Pancreas (tissue), 10 donors: ENCODE measurements around the gene RRP36. TPM values are rescaled to one million over a fixed set of nuclear protein-coding genes. Genes with fewer than 3 reads are reported as not detected.

ENCODE experiments used
- ATAC-seq, 4 donors: fragments of 200-7000 bp; cut with Tn5 transposase; one replicate each; pipeline versions ENCODE4 v1.8.0 to v1.9.1; 2020; ENCODE audit warnings: mild to moderate bottlenecking in 4 of 4, moderate library complexity in 4 of 4
- DNase-seq, 6 donors: peaks; one replicate each; pipeline ENCODE4 v3.0.0-alpha.2; 2020
- FAIRE-seq: peaks from 2 replicates; lab custom pipeline; 2012; peaks lifted over from hg19 to GRCh38; lab: Jason Lieb, UNC
- H3K27ac ChIP-seq, 4 donors: fragments of 200-600 bp; sonication (generic); 1 replicate in 3 of 4; 2 replicates in 1 of 4; pipeline versions ENCODE4 v1.5.0 to v1.8.0; 2020
- H3K27me3 ChIP-seq, 4 donors: fragments of 200-600 bp; one replicate each; pipeline ENCODE4 v1.8.0; 2021
- H3K36me3 ChIP-seq, 3 donors: fragments of 200-600 bp; sonication (generic) in 1 of 3; one replicate each; pipeline versions ENCODE4 v1.5.0 to v1.8.0; 2020 to 2021
- H3K4me1 ChIP-seq, 3 donors: fragments of 200-600 bp; one replicate each; pipeline ENCODE4 v1.8.0; 2021
- H3K4me3 ChIP-seq, 4 donors: fragments of 200-600 bp; sonication (generic) in 2 of 4; one replicate each; pipeline versions ENCODE4 v1.5.0 to v1.8.0; 2020 to 2021
- H3K9me3 ChIP-seq, 4 donors: fragments of 200-600 bp; one replicate each; pipeline ENCODE4 v1.8.0; 2021
- CTCF ChIP-seq, 4 donors: fragments of 200-600 bp; sonication (generic) in 3 of 4; IDR thresholded peaks; one replicate each; pipeline versions ENCODE4 v1.5.0 to v1.8.0; 2021; ENCODE audit warnings: antibody characterized with exemption in 4 of 4
- WGBS, 2 donors: extraction: QIAGEN DNeasy Blood & Tissue Kit; methylation state at CpG; one replicate each; pipeline ENCODE4 v1.1.7; 2013; 5-methylcytosine and 5-hydroxymethylcytosine counted together
- intact Hi-C, 3 donors: fragments of 100-400 bp; cut with DNase I; formaldehyde crosslinking; loops; one replicate each; pipeline versions ENCODE4 v1.11.1 to v1.14.2; 2022
- polyA plus RNA-seq, 2 donors: library from polyadenylated mRNA; stranded (reverse); fragments of 200-250 nt; gene quantifications; one replicate each; pipeline ENCODE4 v1.2.3, GENCODE V29; 2013
- total RNA-seq, 6 donors: library from RNA; stranded (reverse); fragmentation: NEBNext Ultra II Directional in 4 of 6; extraction: Animal tissue kit (Norgen Biotek cat#: 25700) in 4 of 6; gene quantifications; one replicate each; pipeline versions ENCODE4 v1.2.1 to v1.2.4, GENCODE V29; 2021 to 2023
- donor health status: healthy with polysubstance abuse.
- donor health status: DM: no; HTN: no; CAD: no; lungs with moderate emphysema.
- donor health status: DM: no; HTN: no; CAD: no.
- donor health status: control.
- donor health status: control.
- donor health status: Bipolar disorder and iron deficiency.
- donor health status: DM: yes; HTN: yes; CAD: no.
- donor health status: DM: no; HTN: no; CAD: no.
- donor health status: DM: no; HTN: no; CAD: no.
- donor health status: DM: yes; HTN: yes; CAD: no.

Gene RRP36
- total RNA-seq (10 to 100 TPM; 13.2 to 27.1 (median 22.3) TPM), polyA plus RNA-seq (10 to 100 TPM; 21.2 to 32.9 TPM)

- Histone ChIP-seq H3K27me3 (no peaks in the 10 kb centered on the region), H3K4me1 (peaks cover 0 to 16% (median 3%) of the 10 kb centered on the region in 3 donors), H3K36me3 (peaks cover 0 to 24% (median 8%) of the 10 kb centered on the region in 3 donors), H3K27ac (peak within 1 kb of the TSS; percentile 64 to 79 (median 70)), H3K4me3 (peak within 1 kb of the TSS; percentile 60 to 96 (median 86)), H3K9me3 (no peaks in the 10 kb centered on the region)
- WGBS, 2 donors = 0 to 1% methylated on average over 47 to 56 of the region's 56 CpGs
- TF ChIP-seq CTCF (IDR thresholded peaks at IDR 0.05) = no peak
- no peak for FAIRE-seq
- DNase-seq = peak; percentile 76 to 94 (median 80)
- peak; percentile 92 to 97 (median 94) for ATAC-seq
- intact Hi-C loops = no loop called here
Observed at GRCh38 chr6:43021270-43022047, at the start of gene RRP36. Gene RRP36, plus strand, starts transcription at chr6:43021623. Its CDS starts 32 bp downstream, at chr6:43021655.

- 64 to 77% methylated on average over 3 of the region's 3 CpGs for WGBS, 2 donors
- intact Hi-C loops = no loop called here
- peaks cover 0 to 1% (median 0%) of the 10 kb centered on the region in 3 donors for H3K4me1 ChIP-seq
- FAIRE-seq (no peak), DNase-seq (no peak), ATAC-seq (no peak)
- no peaks in the 10 kb centered on the region for H3K9me3 ChIP-seq
- no peak overlapping the region for H3K4me3 ChIP-seq
- H3K36me3 ChIP-seq = no peaks in the 10 kb centered on the region
- no peaks in the 10 kb centered on the region for H3K27me3 ChIP-seq
- no peak overlapping the region for H3K27ac ChIP-seq
- TF ChIP-seq CTCF (IDR thresholded peaks at IDR 0.05) = no peak
Observed at GRCh38 chr6:42971746-42972327, 49.6 kb upstream of the RRP36 start.

- intact Hi-C loops = no loop called here
- 89 to 95% methylated on average over 3 of the region's 3 CpGs for WGBS, 2 donors
- Histone ChIP-seq H3K36me3 (no peaks in the 10 kb centered on the region), H3K4me3 (no peak overlapping the region), H3K27ac (no peak overlapping the region), H3K4me1 (peaks cover 0 to 15% (median 0%) of the 10 kb centered on the region in 3 donors), H3K9me3 (no peaks in the 10 kb centered on the region), H3K27me3 (no peaks in the 10 kb centered on the region)
- ATAC-seq = no peak
- TF ChIP-seq CTCF (IDR thresholded peaks at IDR 0.05) = no peak
- FAIRE-seq = no peak
- no peak for DNase-seq
Observed at GRCh38 chr6:42973926-42974325, 47.5 kb upstream of the RRP36 start.

GRCh38 chr6:42974919-42975505 lies 46.4 kb upstream of the RRP36 start:
- Histone ChIP-seq H3K27ac (no peak overlapping the region), H3K4me1 (peaks cover 0 to 21% (median 0%) of the 10 kb centered on the region in 3 donors), H3K27me3 (no peaks in the 10 kb centered on the region), H3K4me3 (no peak overlapping the region), H3K9me3 (no peaks in the 10 kb centered on the region), H3K36me3 (no peaks in the 10 kb centered on the region)
- ATAC-seq (no peak), DNase-seq (no peak), FAIRE-seq (no peak)
- TF ChIP-seq CTCF (IDR thresholded peaks at IDR 0.05) = no peak
- WGBS, 2 donors = 69 to 74% methylated on average over 5 of the region's 5 CpGs
- intact Hi-C loops = no loop called here
